ENCODE data around the gene CCDC57. TPM values are rescaled to one million over a fixed set of nuclear protein-coding genes. Genes with fewer than 3 reads are reported as not detected.

Gene CCDC57
- total RNA-seq, 1 donor from 2014 or later, result 92.1 TPM

DNA sequence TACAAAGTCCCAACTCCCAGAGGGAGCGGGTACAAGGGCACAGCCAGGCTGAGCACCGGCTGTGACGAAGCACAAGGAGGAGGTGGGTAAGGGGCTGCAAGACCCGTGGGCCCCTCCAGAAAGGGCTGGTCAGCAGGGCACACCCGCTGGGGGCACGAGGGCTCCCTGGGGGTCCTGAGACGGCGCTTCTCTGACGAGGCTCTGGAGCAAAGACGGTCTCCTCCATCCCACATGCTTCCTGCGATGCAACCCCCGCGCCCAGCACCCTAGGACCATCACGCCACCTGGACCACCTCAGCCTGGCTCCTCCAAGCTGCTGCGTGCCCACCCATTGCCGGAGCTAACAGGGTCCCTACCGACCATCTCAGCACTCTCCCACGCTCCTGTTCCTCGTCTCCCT is 8.7 kb downstream of the CCDC57 start:
- Mint-ChIP-seq H3K9me3 (no peaks in the 10 kb centered on the region), H3K4me1 (peaks cover 14% of the 10 kb centered on the region), H3K36me3 (peaks cover 7% of the 10 kb centered on the region), H3K27ac (no peak overlapping the region), H3K27me3 (ENCODE audit: low read depth) (no peaks in the 10 kb centered on the region), H3K4me3 (no peak overlapping the region)
- no peak for DNase-seq (ENCODE audit: low spot score in 2 of 2, unreplicated experiment in 2 of 2)
- TF ChIP-seq, protein P1, sequence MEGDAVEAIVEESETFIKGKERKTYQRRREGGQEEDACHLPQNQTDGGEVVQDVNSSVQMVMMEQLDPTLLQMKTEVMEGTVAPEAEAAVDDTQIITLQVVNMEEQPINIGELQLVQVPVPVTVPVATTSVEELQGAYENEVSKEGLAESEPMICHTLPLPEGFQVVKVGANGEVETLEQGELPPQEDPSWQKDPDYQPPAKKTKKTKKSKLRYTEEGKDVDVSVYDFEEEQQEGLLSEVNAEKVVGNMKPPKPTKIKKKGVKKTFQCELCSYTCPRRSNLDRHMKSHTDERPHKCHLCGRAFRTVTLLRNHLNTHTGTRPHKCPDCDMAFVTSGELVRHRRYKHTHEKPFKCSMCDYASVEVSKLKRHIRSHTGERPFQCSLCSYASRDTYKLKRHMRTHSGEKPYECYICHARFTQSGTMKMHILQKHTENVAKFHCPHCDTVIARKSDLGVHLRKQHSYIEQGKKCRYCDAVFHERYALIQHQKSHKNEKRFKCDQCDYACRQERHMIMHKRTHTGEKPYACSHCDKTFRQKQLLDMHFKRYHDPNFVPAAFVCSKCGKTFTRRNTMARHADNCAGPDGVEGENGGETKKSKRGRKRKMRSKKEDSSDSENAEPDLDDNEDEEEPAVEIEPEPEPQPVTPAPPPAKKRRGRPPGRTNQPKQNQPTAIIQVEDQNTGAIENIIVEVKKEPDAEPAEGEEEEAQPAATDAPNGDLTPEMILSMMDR (IDR thresholded peaks at IDR 0.05; ENCODE audit: unreplicated experiment), result no peak

DNA sequence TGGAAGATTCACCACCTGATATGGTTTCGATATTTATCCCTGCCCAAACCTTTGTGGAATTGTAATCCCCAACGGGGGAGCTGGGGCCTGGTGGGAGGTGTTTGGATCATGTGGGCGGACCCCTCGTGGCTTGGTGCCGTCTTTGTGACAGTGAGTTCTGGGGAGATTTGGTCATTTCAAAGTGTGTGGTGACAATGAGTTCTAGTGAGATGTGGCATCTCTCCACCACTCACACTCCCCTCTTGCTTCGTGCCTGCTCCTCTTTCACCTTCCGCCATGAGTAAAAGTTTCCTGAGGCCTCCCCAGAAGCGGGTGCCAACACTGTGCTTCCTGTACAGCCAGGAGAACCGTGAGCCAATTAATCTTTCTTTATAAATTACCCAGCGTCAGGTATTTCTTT is 9.7 kb downstream of the CCDC57 start:
- no peak overlapping the region for H3K4me3 Mint-ChIP-seq
- no peaks in the 10 kb centered on the region for H3K27me3 Mint-ChIP-seq (ENCODE audit: low read depth)
- TF ChIP-seq, protein P1 (IDR thresholded peaks at IDR 0.05; ENCODE audit: unreplicated experiment), result no peak
- H3K36me3 Mint-ChIP-seq, result peaks cover 13% of the 10 kb centered on the region
- H3K9me3 Mint-ChIP-seq, result no peaks in the 10 kb centered on the region
- no peak for DNase-seq (ENCODE audit: low spot score in 2 of 2, unreplicated experiment in 2 of 2)
- peaks cover 14% of the 10 kb centered on the region for H3K4me1 Mint-ChIP-seq
- no peak overlapping the region for H3K27ac Mint-ChIP-seq

DNA sequence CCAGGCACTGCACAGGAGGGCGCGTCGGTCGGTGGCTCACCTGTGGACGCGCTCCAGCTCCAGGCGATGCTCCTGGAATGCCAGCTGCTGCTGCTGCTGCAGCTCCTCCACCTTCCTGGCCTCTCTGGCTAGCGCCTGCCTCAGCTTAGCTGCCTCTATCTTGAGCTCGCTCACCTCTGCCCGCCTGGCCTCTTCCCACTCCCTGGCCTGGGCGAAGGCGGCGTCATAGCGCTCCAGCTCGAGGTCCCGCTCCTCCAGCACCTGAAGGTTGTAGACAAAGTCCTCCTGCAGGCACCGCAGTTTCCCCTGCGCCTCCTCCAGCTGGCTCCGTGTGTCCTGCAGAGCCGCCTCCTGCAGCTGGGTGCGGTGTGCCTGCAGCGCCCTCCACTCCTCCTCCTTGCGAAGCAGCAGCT is 11.1 kb downstream of the CCDC57 start:
- H3K27me3 Mint-ChIP-seq (ENCODE audit: low read depth), result no peaks in the 10 kb centered on the region
- TF ChIP-seq, protein P1 (IDR thresholded peaks at IDR 0.05; ENCODE audit: unreplicated experiment), result no peak
- no peaks in the 10 kb centered on the region for H3K9me3 Mint-ChIP-seq
- H3K4me1 Mint-ChIP-seq, result peaks cover 12% of the 10 kb centered on the region
- H3K4me3 Mint-ChIP-seq, result no peak overlapping the region
- no peak for DNase-seq (ENCODE audit: low spot score in 2 of 2, unreplicated experiment in 2 of 2)
- peaks cover 12% of the 10 kb centered on the region for H3K36me3 Mint-ChIP-seq
- no peak overlapping the region for H3K27ac Mint-ChIP-seq

DNA sequence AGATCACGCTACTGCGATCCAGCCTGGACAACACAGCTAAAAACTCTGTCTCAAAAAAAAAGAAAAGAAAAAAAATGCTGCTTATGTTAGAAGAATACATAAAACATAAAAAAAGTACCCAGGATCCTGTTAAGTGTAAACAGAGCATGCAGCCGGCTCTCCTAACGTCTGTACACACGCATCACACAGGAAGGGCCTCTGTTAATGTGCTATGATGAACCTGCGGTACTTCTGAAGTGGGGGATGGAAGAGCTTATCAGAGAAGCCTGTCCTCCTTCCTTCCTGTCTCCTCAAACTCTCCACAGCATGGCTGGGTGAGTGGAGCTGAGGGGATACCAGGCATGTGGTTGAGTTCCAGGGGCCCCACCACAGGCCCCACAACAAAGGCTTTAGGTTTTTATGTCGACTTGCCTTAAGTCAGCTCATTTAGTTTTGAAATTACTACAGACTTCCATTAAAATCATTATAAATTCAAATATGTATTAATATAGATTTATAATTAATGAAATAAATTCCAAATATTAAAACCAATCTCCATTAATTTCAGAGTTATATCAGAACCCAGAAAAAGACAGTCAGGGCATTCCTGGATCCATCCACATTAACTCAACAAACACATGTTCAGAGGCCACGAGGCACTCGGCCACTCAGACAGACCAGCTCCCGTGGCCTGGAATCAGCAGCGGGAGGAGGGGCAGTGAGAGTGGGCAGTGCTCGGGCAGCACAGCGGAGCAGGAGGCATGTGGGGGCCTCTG is 11.7 kb downstream of the CCDC57 start:
- peaks cover 15% of the 10 kb centered on the region for H3K36me3 Mint-ChIP-seq
- H3K27ac Mint-ChIP-seq, result peak overlapping the region; percentile 21
- H3K27me3 Mint-ChIP-seq (ENCODE audit: low read depth), result no peaks in the 10 kb centered on the region
- TF ChIP-seq, protein P1 (IDR thresholded peaks at IDR 0.05; ENCODE audit: unreplicated experiment), result no peak
- H3K4me1 Mint-ChIP-seq, result peaks cover 6% of the 10 kb centered on the region
- DNase-seq (ENCODE audit: low spot score in 2 of 2, unreplicated experiment in 2 of 2), result no peak
- no peak overlapping the region for H3K4me3 Mint-ChIP-seq
- H3K9me3 Mint-ChIP-seq, result no peaks in the 10 kb centered on the region

DNA sequence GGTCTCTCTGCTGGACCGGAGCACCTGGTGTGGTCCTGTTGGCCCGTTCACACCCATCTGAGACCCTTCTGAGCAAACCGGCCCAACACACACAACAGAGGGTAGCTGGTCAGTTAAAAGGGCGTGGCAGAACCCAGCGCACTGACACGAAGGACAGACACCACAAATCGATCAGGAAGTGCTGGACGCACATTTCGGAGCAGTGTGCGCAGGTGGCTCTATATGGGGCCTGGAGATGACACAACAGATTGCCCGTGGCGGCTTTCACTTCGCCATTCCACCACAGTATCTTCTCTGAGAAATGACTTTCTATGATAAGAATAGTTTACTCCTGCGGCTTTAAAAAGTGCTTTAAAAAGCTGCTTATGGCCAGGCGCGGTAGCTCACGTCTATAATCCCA is 12.5 kb downstream of the CCDC57 start:
- Mint-ChIP-seq H3K27ac (no peak overlapping the region), H3K4me3 (no peak overlapping the region), H3K4me1 (no peaks in the 10 kb centered on the region), H3K27me3 (ENCODE audit: low read depth) (no peaks in the 10 kb centered on the region), H3K36me3 (peaks cover 20% of the 10 kb centered on the region), H3K9me3 (no peaks in the 10 kb centered on the region)
- no peak for DNase-seq (ENCODE audit: low spot score in 2 of 2, unreplicated experiment in 2 of 2)
- TF ChIP-seq, protein P1 (IDR thresholded peaks at IDR 0.05; ENCODE audit: unreplicated experiment), result no peak
